HG02943 (cell line): ENCODE measurements around the gene DPM1.
"Not testable (repeated sequence)": the region's sequence is repeated elsewhere in the genome, so short reads cannot be mapped to it uniquely, and the experiment has no call there.

ENCODE experiments used
- ATAC-seq: cut with Tn5 transposase; IDR thresholded peaks from one replicate; pipeline ENCODE4 v1.9.1; 2021; ENCODE audit warnings: mild to moderate bottlenecking, low read depth, moderate library complexity; ENCODE audit not compliant: unreplicated experiment

DPM1 gene

DNA sequence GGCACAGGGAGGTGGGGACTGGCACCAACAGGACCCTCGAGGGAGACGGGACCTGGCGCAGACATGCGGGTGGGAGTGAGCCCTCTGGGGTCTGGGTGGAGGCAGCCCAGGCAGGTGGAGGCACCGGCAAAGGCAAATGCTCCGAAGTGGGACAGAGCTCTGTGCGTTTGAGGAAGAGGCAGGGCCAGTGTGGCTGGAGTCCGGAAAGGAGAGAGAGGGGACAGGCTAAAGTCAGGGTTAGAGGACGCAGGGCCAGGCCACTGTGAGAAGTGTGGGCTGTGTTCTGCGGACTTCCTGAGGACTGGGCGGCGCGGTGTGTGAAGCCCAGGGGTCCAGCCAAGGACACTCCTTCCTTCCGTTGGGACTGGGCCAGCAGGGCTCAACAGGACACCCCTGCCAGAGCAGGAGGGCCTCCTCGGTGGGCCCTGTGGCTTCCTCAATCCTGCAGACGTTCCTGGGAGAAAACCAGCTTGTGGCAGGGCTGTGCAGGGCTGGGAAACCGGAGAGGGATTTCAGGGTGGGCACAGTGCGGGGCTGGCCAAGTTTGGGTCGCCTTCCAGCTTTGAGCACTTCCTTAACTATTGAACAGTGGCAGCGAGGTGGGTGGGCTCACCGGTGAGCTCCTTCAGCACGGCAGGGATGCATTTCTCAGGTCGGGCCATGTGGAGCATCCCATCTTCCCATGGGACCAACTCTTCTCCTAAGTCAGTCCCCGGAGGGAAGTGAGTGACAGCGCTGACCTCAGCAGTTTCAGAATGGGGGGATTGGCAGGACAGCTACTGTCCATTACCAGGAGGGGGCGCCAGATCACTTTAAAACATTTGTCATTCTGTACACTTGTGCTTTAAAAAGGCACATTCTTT is 22.8 kb upstream of the DPM1 start:
- no peak for ATAC-seq

DNA sequence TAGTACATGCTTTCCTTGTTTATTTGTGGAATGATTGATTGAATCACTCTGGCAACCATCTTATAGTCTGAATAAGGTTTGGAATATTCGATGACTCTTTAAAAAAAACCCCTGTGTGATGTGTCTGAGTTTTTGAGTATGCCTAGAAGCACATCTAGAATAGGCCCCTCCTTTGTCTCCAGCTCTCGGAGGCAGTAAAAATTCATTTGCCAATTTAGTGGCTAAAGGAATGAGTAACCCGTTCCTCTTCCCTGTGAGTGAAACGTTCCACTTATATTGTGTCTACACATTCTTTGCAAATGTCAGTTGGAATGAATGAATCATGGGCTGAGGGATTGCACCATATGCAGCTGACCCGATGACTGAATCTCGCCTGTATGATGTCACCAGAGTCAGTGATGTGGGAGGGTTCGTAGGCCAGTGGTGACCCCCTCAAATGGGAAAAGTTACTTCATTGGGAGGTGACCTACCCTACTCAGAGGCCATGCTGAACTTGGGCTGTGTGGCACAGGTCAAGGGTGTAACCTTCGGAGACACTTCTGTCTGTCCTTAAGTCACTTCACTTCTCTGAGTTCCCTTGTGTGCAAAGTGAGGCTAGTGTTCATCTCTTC is 21.8 kb upstream of the DPM1 start:
- no peak for ATAC-seq

DNA sequence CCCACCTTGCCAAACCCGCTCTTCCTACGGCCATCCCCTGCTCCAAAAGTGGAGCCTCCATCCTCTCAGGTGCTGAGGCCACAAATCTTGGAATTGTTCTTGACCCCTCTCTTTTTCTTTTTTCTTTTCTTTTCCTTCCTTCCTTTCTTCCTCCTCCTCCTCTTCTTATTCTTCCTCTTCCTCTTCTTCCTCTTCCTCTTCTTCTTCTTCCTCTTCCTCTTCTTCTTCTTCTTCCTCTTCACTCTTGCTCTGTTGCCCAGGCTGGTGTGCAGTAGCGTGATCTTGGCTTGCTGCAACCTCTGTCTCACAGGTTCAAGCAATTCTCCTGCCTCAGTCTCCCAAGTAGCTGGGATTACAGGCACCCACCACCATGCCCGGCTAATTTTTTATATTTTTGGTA is 20.2 kb upstream of the DPM1 start:
- not testable (repeated sequence) for ATAC-seq

DNA sequence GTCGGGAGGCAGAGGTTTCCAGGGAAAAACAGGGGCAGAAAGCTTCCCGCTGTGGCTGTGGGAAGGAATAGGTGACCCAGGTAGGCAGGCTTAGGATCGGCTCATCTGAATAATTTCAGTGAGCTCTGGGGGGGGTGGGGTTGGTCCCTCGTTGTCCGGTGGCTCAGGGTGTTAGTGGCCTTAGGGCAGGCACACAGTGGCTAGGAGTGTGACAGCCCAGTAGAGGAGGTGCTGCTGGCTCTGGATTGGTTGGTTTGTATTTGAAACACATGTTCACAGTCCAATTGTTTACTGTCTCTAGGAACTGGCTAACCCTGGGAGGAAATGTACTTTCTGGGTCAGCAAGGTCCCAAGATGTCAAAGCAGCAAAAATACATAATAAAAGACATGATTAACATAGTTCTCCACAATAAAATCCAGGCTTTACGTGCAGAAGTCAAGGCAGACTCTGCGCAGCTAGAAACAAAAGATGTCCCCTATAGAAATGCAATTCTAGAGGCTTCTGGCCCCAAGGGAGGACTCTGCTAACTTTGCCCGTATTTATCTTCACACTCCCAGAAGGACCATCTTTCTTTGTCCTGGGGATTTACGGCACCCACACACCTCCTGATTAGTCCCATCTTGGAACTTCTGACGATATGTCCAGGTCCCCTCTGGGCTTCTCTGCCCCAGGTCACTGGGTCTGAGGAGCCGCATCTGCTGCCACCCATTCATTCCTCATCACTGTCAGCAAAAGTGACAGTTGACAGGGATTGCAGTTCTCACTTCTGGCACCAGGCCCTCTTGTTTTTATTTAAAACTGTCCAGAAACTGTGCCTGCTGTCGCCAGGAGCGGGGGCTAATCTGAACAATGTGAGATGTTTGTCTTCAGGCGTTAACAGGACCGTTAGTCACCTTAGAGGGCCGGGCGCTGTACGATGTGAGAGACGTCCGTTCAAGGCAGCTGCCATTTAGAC is 19.0 kb upstream of the DPM1 start:
- ATAC-seq, result no peak

- no peak for ATAC-seq
Observed at GRCh38 chr20:50975701-50976330, 17.5 kb upstream of the DPM1 start.

- no peak for ATAC-seq
Observed at GRCh38 chr20:50969912-50970311, 11.6 kb upstream of the DPM1 start.

DNA sequence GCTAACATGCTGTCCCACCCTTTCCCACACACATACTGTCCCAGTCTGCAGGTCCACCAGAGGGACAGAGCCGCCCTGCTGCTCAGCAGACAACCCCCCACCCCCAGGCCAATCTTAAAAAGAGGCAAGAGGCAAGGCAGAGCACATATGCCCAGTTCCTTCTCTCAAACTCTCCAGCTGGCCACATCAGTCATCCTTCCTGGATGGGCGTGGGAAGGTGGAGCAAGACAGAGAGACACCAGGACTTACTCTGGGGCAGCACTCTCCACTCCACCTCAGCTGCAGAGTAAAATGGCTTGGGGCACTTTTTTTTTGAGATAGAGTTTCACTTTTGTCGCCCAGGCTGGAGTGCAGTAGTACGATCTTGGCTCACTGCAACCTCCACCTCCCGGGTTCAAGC is 11.1 kb upstream of the DPM1 start:
- ATAC-seq, result no peak

DNA sequence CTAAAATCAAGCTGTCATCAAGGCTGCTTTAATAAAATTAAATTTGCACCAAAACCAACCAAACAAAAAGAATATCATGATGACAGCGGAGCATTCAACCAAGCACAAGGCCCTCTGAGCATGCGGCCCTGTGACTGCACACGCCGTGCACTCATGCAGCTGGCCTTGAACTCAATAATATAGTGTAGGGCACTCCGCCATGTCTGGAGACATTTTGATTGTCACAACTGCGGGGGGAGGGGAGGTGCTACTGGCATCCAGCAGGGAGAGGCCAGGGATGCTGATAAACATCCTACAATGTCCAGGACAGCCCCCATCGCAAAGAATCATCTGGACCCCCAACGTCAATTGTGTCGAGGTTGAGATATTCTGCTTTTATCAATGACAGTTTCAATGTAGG is 10.0 kb upstream of the DPM1 start:
- ATAC-seq, result no peak

DNA sequence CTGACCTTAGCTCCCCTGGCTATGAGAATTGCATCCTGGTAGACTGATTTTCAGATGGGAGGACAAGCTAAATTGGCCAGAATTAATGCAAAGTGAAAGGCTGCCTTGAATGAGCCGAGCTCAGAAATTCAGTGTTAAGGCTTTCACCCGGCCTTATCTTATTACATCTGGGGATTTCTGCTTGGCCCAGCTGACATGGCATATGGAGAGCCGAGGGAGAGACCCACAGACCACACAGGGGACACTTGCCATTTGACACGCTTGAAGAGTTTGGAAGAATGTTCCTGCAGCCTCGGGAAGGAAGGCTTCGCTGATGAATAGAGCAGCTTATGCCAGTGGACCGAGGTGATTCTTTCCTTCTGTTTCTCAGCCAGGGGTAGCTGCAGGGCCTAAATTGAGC is 9.3 kb upstream of the DPM1 start:
- no peak for ATAC-seq

GRCh38 chr20:50959543-50960126 is 1.3 kb upstream of the DPM1 start:
- ATAC-seq, result no peak

DNA sequence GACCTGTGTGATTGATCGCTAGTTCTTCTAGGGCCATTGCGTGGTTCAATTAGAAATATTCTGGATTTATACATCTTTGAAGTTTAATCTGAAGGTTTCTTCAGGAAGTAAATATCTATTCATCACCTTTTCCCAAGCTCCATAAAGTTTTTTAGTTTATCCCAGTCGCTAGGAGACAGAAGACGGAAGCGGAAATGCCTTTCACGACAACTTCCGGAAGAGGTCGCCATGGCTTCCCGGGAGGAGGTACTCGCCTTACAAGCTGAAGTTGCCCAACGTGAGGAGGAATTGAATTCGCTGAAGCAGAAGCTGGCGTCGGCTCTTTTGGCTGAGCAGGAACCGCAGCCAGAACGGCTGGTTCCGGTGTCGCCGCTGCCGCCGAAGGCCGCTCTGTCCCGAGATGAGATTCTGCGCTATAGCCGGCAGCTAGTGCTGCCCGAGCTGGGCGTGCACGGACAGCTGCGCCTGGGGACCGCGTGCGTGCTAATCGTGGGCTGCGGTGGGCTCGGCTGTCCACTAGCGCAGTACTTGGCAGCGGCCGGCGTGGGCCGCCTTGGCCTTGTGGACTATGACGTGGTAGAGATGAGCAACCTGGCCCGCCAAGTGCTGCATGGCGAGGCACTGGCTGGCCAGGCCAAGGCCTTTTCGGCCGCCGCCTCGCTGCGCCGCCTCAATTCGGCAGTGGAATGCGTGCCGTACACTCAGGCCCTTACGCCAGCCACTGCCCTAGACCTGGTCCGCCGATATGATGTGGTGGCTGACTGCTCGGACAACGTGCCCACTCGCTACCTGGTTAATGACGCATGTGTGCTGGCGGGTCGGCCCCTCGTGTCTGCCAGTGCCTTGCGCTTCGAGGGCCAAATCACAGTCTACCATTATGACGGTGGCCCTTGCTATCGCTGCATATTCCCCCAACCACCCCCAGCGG is 547 bp upstream of the DPM1 start, which contains the start of gene MOCS3:
TSS of gene MOCS3 (plus strand) at position 204 of the 928 bp plus-strand sequence. CDS start at position 229, 25 bp downstream.
- ATAC-seq, result peak; percentile 54

DNA sequence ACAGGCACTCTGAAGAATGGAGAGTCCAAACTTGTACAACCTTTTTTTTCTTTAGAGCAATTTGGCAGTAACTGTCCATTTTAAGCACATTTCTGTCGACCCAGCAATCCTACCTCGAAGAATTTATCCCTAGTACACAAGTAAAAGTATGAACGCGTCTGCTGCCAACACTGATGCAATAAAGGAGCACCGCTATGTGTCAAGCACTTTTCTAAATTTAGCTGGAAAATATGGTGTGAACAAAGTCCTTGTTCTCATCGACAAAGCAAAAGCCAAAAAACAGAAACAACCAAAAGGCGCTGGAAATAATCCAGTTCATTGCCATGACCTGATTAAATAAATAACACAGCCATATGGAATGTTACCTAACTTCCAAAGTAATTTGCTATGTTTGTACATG is 1.1 kb downstream of the DPM1 start:
- no peak for ATAC-seq

DNA sequence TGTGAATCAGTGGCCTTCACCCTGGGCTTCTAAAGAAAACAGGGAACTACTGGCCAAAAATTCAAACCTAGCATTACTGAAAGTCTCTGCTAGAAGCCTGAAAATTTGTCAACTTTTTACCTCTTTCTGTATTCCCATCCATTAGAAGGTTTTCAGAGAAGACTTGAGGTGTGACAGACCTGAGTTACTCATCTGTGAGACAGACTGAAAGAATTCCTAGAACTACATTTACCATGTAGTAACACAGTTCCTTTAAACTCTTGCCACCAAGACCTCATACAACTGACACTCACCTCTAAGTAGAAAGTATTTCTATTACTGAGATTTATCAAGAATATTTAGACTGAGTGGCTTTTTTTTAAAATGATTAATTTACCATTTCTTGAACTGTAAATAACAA is 4.5 kb downstream of the DPM1 start:
- no peak for ATAC-seq

GRCh38 chr20:50953196-50953595 is 5.1 kb downstream of the DPM1 start:
- no peak for ATAC-seq

- ATAC-seq, result no peak
Observed at GRCh38 chr20:50948132-50948785, 10.1 kb downstream of the DPM1 start.

DNA sequence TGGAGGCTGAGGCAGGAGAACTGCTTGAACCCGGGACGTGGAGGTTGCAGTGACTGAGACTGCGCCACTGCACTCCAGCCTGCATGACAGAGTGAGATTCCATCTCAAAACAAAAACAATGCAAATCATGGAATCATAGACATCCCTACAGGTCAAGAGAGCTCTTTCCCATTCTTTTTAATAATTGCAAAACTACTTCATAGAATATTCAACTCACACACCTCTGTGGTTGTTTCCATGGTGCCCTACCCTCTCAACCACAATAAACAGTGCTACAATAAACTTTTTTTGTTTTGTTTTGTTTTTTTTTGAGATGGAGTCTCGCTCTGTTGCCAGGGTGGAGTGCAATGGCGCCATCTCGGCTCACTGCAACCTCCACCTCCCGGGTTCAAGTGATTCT is 15.3 kb downstream of the DPM1 start:
- ATAC-seq, result no peak

GRCh38 chr20:50933589-50933988 is 24.7 kb downstream of the DPM1 start:
- no peak for ATAC-seq

GRCh38 chr20:50932691-50933280 is 25.5 kb downstream of the DPM1 start:
- ATAC-seq, result no peak
